ENCODE data around the gene KIAA1217. TPM values are rescaled to one million over a fixed set of nuclear protein-coding genes. Genes with fewer than 3 reads are reported as not detected.

KIAA1217 gene
- polyA plus RNA-seq, 1 donor from 2014 or later, result 0.22 TPM

DNA sequence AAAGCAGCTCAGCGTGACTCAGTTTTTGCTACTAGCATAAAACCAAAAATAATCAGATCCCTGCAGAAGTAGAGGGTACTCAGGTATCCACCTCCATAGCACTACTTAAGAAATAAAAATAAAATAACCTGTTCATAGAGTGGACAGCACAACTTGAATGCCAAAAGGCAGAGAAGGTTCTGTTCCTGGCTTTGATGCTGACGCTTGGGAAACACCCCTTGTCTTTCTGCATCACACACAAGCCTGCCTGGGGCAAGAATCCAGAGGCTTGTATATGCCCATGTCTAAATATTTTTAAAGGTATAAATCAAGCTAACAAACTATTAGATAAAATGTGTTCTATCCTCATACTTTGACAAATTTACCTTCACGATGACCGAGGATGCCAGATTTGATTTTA lies 207.3 kb downstream of the KIAA1217 start:
- no peaks in the 10 kb centered on the region for H4K20me1 ChIP-seq (ENCODE audit: insufficient read depth)
- H3K9me2 ChIP-seq (ENCODE audit: insufficient read depth, low read length), result no peaks in the 10 kb centered on the region
- no peak overlapping the region for H3K9ac ChIP-seq (ENCODE audit: low read length)
- H3F3A ChIP-seq (ENCODE audit: insufficient read depth, low read length, poor library complexity, severe bottlenecking), result no peaks in the 10 kb centered on the region
- H3K27ac ChIP-seq (ENCODE audit: low read length), result no peak overlapping the region
- TF ChIP-seq, protein P1, sequence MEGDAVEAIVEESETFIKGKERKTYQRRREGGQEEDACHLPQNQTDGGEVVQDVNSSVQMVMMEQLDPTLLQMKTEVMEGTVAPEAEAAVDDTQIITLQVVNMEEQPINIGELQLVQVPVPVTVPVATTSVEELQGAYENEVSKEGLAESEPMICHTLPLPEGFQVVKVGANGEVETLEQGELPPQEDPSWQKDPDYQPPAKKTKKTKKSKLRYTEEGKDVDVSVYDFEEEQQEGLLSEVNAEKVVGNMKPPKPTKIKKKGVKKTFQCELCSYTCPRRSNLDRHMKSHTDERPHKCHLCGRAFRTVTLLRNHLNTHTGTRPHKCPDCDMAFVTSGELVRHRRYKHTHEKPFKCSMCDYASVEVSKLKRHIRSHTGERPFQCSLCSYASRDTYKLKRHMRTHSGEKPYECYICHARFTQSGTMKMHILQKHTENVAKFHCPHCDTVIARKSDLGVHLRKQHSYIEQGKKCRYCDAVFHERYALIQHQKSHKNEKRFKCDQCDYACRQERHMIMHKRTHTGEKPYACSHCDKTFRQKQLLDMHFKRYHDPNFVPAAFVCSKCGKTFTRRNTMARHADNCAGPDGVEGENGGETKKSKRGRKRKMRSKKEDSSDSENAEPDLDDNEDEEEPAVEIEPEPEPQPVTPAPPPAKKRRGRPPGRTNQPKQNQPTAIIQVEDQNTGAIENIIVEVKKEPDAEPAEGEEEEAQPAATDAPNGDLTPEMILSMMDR (IDR thresholded peaks at IDR 0.05; ENCODE audit: poor library complexity, severe bottlenecking), result no peak
- TF ChIP-seq TAF1 (IDR thresholded peaks at IDR 0.05; ENCODE audit: low read depth) (no peak), MXI1 (conservative IDR thresholded peaks at IDR 0.05; ENCODE audit: poor library complexity, severe bottlenecking) (no peak)
- no peaks in the 10 kb centered on the region for H3K79me2 ChIP-seq (replicated peaks; ENCODE audit: insufficient read depth, low read length)
- H3K4me2 ChIP-seq (ENCODE audit: low read length), result no peak overlapping the region
- H3K27me3 ChIP-seq (ENCODE audit: insufficient read depth, low read depth, low read length), result no peaks in the 10 kb centered on the region
- no peak overlapping the region for H2AFZ ChIP-seq (ENCODE audit: low read depth, low read length)
- no peak overlapping the region for H3K4me3 ChIP-seq (ENCODE audit: low read length)
- no peaks in the 10 kb centered on the region for H3K9me3 ChIP-seq (ENCODE audit: low read length)
- no peaks in the 10 kb centered on the region for H3K36me3 ChIP-seq (ENCODE audit: insufficient read depth, low read length)

DNA sequence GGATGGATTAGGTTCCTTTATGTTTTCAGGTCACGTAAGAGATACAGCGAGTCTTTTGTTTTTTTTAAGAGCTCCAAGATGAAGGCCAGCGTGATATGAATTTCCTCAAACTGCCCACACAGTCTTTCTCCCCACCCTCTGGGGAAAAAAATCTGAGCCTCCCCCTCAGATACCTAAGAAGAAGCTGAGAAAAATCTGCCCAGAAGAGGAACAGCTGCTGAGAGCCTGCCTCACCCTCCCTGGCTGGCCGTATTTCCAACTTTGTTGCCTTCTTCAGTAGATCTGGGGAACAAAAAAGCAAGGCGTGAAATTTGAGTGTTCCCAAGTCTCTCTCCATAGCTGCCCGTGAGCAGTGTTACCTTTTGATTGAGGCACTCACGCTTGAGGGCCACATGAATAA lies 208.1 kb downstream of the KIAA1217 start:
- TF ChIP-seq, protein P2, sequence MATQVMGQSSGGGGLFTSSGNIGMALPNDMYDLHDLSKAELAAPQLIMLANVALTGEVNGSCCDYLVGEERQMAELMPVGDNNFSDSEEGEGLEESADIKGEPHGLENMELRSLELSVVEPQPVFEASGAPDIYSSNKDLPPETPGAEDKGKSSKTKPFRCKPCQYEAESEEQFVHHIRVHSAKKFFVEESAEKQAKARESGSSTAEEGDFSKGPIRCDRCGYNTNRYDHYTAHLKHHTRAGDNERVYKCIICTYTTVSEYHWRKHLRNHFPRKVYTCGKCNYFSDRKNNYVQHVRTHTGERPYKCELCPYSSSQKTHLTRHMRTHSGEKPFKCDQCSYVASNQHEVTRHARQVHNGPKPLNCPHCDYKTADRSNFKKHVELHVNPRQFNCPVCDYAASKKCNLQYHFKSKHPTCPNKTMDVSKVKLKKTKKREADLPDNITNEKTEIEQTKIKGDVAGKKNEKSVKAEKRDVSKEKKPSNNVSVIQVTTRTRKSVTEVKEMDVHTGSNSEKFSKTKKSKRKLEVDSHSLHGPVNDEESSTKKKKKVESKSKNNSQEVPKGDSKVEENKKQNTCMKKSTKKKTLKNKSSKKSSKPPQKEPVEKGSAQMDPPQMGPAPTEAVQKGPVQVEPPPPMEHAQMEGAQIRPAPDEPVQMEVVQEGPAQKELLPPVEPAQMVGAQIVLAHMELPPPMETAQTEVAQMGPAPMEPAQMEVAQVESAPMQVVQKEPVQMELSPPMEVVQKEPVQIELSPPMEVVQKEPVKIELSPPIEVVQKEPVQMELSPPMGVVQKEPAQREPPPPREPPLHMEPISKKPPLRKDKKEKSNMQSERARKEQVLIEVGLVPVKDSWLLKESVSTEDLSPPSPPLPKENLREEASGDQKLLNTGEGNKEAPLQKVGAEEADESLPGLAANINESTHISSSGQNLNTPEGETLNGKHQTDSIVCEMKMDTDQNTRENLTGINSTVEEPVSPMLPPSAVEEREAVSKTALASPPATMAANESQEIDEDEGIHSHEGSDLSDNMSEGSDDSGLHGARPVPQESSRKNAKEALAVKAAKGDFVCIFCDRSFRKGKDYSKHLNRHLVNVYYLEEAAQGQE (IDR thresholded peaks at IDR 0.05; ENCODE audit: borderline replicate concordance), result no peak
- TF ChIP-seq EP300 (conservative IDR thresholded peaks at IDR 0.05; ENCODE audit: poor library complexity, severe bottlenecking) (no peak), EZH2 (IDR thresholded peaks at IDR 0.05; ENCODE audit: borderline replicate concordance, insufficient read depth, low read length, poor library complexity, severe bottlenecking) (no peak), TAF1 (IDR thresholded peaks at IDR 0.05; ENCODE audit: low read depth) (no peak), POLR2AphosphoS5 (IDR thresholded peaks at IDR 0.05) (no peak), RAD21 (conservative IDR thresholded peaks at IDR 0.05) (no peak)
- TF ChIP-seq, protein P1 (IDR thresholded peaks at IDR 0.05; ENCODE audit: poor library complexity, severe bottlenecking), result no peak
- H3K9me3 ChIP-seq (ENCODE audit: low read length), result no peaks in the 10 kb centered on the region
- no peak overlapping the region for H2AFZ ChIP-seq (ENCODE audit: low read depth, low read length)
- H3K79me2 ChIP-seq (replicated peaks; ENCODE audit: insufficient read depth, low read length), result no peaks in the 10 kb centered on the region
- no peak overlapping the region for H3K9ac ChIP-seq (ENCODE audit: low read length)
- H3K36me3 ChIP-seq (ENCODE audit: insufficient read depth, low read length), result no peaks in the 10 kb centered on the region
- H3K4me3 ChIP-seq (ENCODE audit: low read length), result no peak overlapping the region
- no peaks in the 10 kb centered on the region for H3K27me3 ChIP-seq (ENCODE audit: insufficient read depth, low read depth, low read length)
- H3K27ac ChIP-seq (ENCODE audit: low read length), result no peak overlapping the region
- H3F3A ChIP-seq (ENCODE audit: insufficient read depth, low read length, poor library complexity, severe bottlenecking), result no peaks in the 10 kb centered on the region
- H3K4me2 ChIP-seq (ENCODE audit: low read length), result no peak overlapping the region
- no peaks in the 10 kb centered on the region for H3K9me2 ChIP-seq (ENCODE audit: insufficient read depth, low read length)
- H4K20me1 ChIP-seq (ENCODE audit: insufficient read depth), result no peaks in the 10 kb centered on the region
